GM18909 (cell line): ENCODE results near the gene NUP50.

Experiments
- ATAC-seq: cut with Tn5 transposase; IDR thresholded peaks from one replicate; pipeline ENCODE4 v1.9.1; 2021; ENCODE audit warnings: mild to moderate bottlenecking; ENCODE audit not compliant: unreplicated experiment, poor library complexity

NUP50 gene

DNA sequence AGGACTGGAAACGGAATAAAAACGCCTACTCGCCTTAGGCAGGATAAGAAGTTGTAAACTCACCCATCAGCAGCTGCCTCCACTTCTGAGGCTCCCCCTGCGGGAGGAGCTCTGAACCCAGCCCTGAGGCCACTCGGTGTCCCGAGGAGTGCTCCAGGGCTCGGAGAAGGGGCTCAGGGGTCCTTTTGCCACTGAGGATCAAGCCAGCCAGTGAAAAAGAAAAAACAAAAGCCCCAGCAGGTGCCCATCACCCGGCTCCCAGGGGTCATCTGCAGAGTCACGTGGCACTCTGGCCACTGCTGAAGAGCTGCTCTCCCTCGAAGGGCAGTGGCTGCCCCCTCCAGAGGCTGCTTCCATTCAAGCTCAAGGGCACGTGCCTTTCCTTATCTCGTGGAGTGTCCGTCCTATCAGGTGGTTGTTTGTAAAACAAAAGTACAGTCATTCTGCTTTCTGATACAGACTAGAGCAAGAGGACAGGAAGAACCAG lies 29.0 kb downstream of the NUP50 start:
- no peak for ATAC-seq

DNA sequence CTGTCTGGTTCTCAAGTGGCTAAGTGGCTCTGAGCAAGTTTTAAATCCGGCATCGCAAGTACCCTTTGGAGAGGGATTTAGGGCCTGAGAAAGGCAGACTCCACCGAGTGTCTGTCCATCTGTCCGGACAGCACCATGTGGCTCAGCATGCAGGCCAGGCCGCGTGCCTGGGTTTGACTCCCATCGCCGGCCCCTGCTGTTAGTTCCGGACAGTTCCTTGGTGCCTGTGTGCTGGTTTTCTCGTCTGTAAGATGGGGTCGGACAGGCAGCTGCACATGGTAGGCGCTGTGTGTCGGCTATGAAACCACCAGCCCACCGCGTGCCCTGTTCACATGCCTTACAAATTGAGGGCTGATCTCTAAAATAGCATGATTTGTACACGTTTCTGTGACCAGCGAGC lies 31.0 kb downstream of the NUP50 start:
- no peak for ATAC-seq

GRCh38 chr22:45195616-45196015 lies 31.9 kb downstream of the NUP50 start:
- ATAC-seq, result no peak

- ATAC-seq, result no peak
Observed at GRCh38 chr22:45196308-45196707, 32.6 kb downstream of the NUP50 start.

DNA sequence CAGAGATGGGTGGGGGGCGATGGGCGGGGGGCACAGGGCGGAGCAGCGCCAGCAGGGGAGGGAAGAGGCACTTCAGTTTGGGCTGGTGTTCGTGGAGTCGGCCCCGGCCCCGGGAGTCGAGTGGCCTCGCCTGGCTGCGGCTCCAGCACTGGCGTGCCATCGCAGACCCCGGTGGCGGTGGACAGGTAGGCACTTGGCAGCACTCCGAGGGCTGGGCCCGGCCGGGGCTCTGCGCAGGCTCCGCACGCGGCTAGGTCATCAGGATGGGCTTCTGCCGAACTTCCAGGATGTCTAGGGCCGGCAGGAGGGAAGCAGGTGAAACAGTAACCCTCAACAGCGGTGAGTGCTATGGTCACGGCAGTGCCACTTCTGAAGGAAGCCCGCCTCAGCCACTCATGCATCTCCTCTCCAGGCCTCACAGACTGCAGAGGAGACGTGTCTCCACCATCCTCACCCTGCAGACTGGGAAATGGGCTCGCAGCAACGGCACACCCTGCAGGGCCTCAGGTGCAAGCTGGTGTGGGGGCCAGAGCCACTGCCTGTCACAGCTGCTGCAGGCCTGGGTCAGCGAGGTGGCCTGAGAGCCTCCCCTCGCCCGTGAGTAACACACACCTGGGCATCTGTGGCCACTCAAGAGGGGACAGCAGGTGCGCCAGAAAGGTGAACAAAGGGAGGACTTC lies 33.3 kb downstream of the NUP50 start:
- ATAC-seq, result no peak

GRCh38 chr22:45197606-45198462 lies 34.1 kb downstream of the NUP50 start:
- ATAC-seq, result no peak

DNA sequence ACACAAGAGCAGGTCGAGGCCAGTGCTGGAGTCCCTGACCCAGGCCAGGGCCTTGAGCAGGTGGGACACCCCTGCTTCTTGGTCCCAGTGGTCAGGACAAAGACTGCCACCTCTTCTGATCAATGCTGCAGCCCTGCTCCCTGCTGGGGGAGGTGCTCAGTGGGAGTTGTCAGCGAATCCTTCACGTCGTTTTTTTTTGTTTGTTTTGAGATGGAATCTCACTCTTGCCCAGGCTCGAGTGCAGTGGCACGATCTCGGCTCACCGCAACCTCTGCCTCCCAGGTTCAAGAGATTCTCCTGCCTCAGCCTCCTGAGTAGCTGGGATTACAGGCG lies 34.7 kb downstream of the NUP50 start:
- no peak for ATAC-seq

- no peak for ATAC-seq
Observed at GRCh38 chr22:45199723-45200122, 36.0 kb downstream of the NUP50 start.

GRCh38 chr22:45200230-45200629 lies 36.5 kb downstream of the NUP50 start:
- ATAC-seq, result no peak

DNA sequence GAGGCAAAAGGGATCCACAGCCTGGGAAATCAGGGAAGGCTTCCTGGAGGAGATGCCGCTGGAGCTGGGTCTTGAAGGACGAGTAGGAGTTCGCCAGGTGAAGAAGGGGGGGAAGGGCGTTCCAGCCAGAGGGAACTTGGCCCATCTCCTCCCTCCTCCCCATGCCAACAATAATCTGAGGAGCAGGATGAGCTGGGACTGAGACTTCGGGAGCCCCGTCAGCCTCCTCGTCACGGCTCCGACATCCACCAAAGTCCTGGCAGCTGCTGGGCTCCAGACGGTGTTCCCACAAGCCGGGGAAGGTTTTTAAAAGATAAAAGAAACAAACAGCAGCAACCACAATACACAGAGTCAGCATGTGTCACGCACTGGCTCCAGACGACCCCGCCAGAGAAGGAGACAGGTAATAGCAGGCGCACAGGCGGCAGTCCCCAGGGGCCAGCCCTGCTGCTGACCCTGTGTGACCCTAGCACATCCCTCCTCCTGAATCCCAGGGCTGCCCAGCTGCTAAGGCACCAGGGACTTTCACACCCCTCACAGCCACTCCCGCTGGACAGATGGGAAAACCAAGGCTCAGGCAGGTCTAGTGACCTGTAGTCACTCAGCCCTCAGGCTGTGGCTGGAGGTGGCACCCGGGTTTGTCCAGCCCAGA lies 37.3 kb downstream of the NUP50 start:
- ATAC-seq, result no peak

DNA sequence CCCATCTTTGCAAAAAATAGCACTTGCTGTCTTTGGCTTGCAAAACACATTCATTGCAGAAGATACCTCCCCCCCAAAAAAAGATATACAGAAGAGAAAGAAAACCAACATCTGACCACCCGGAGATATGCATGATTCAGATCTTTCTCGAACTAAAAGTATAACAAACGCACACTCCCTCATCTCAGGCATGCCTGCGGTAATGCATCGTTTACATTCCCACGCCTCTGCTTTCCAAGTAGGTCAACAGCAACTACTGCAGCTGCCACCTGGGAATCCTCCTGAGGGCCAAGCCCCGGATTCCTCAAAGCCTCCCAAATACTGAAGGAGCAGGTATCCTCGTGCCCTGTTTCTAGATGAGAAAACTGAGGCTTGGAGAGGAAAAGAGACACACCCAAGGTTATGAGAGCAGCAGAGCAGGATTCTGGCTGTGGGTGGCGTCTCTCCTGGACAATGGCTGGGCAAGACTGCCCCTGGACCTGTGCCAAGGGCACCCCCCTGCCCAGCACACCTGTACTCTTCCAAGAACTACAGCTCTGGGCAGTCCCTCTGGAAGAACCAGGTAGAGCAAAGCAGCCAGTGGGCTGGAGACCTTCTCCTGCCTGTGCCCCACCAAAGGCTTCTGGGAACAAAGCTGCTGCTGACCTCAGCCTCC lies 38.1 kb downstream of the NUP50 start:
- no peak for ATAC-seq

- ATAC-seq, result no peak
Observed at GRCh38 chr22:45202333-45203149, 38.8 kb downstream of the NUP50 start.

GRCh38 chr22:45203150-45203951 lies 39.6 kb downstream of the NUP50 start:
- no peak for ATAC-seq

GRCh38 chr22:45204241-45204640 lies 40.5 kb downstream of the NUP50 start:
- ATAC-seq, result no peak

DNA sequence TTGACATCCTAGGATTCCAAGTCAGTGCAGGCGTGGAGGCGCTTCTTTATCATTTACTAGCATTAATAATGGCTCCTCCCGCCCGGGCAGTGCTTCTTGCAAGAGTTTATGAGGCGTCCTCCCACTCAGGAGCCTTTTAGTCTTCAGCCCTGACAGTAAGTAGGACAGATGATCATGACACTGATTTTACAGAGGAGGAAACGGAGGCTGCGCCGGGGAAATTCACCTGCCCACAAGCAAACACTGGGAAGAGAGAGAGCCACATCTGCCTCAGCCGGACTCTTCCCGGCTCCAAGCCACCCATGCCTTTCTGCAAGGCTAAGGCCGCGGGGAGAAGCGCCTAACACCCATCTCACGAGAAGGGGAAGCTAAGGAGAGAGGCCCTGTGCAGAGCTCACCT lies 41.1 kb downstream of the NUP50 start:
- ATAC-seq, result no peak

- ATAC-seq, result no peak
Observed at GRCh38 chr22:45205276-45205925, 41.7 kb downstream of the NUP50 start.

- ATAC-seq, result no peak
Observed at GRCh38 chr22:45206233-45206632, 42.5 kb downstream of the NUP50 start.

GRCh38 chr22:45207533-45207932 lies 43.8 kb downstream of the NUP50 start:
- no peak for ATAC-seq
